GM23338 (cell line): Measurements from ENCODE around the gene SF3A1. TPM values are rescaled to one million over a fixed set of nuclear protein-coding genes. Genes with fewer than 3 reads are reported as not detected.

Experiments used
- ATAC-seq: fragments of 200-7000 bp; cut with Tn5 transposase; 3 replicates; pipeline ENCODE4 v1.9.1; 2020
- DNase-seq: peaks from one replicate; pipeline ENCODE4 v3.0.0-alpha.2; 2015; ENCODE audit warnings: low spot score
- H2AFZ ChIP-seq: fragments of 200-600 bp; sonication (generic); 2 replicates; pipeline ENCODE4 v1.8.0; 2016; ENCODE audit warnings: antibody characterized with exemption, mild to moderate bottlenecking, moderate library complexity
- H3F3A ChIP-seq: fragments of 200-600 bp; sonication (generic); replicated peaks from 2 replicates; pipeline ENCODE4 v1.8.0; 2017; ENCODE audit warnings: antibody characterized with exemption, mixed run types, low read depth
- H3K27ac ChIP-seq: fragments of 200-600 bp; sonication (generic); 2 replicates; pipeline ENCODE4 v1.6.1; 2016; ENCODE audit warnings: low read depth
- H3K27me3 ChIP-seq: fragments of 200-600 bp; sonication (generic); 2 replicates; pipeline ENCODE4 v1.8.0; 2016; ENCODE audit warnings: mild to moderate bottlenecking, mixed run types, moderate library complexity; ENCODE audit not compliant: insufficient read depth
- H3K36me3 ChIP-seq: fragments of 200-600 bp; sonication (generic); 2 replicates; pipeline ENCODE4 v1.8.0; 2016; ENCODE audit warnings: mild to moderate bottlenecking; ENCODE audit not compliant: insufficient read depth
- H3K4me1 ChIP-seq: fragments of 200-600 bp; sonication (generic); 2 replicates; pipeline ENCODE4 v1.8.0; 2016; ENCODE audit warnings: mild to moderate bottlenecking, moderate library complexity; ENCODE audit not compliant: insufficient read depth
- H3K4me2 ChIP-seq: fragments of 200-600 bp; sonication (generic); 2 replicates; pipeline ENCODE4 v1.7.1; 2017; ENCODE audit warnings: mixed run types
- H3K4me3 ChIP-seq: fragments of 200-600 bp; sonication (generic); 2 replicates; pipeline ENCODE4 v1.6.1; 2016; ENCODE audit warnings: mixed run types
- H3K79me2 ChIP-seq: fragments of 200-600 bp; sonication (generic); replicated peaks from 2 replicates; pipeline ENCODE4 v1.8.0; 2017; ENCODE audit warnings: mild to moderate bottlenecking; ENCODE audit not compliant: insufficient read depth
- H3K9me2 ChIP-seq: fragments of 200-600 bp; sonication (generic); 2 replicates; pipeline ENCODE4 v1.8.0; 2017; ENCODE audit not compliant: insufficient read depth
- H4K20me1 ChIP-seq: fragments of 200-600 bp; sonication (generic); replicated peaks from 2 replicates; pipeline ENCODE4 v1.8.0; 2017; ENCODE audit warnings: mild to moderate bottlenecking; ENCODE audit not compliant: insufficient read depth
- H3K27ac Mint-ChIP-seq: 2 replicates; pipeline ENCODE4 v1.8.0; 2020; ENCODE audit warnings: inconsistent platforms, mild to moderate bottlenecking, moderate library complexity, mixed read lengths
- H3K27me3 Mint-ChIP-seq: 3 replicates; pipeline ENCODE4 v1.8.0; 2022; ENCODE audit warnings: low read depth, mild to moderate bottlenecking, moderate library complexity, mixed read lengths, inconsistent platforms; ENCODE audit not compliant: insufficient read depth, poor library complexity
- H3K36me3 Mint-ChIP-seq: 3 replicates; pipeline ENCODE4 v1.8.0; 2021; ENCODE audit warnings: low read depth, mild to moderate bottlenecking, inconsistent platforms, moderate library complexity, mixed read lengths
- H3K4me1 Mint-ChIP-seq: 3 replicates; pipeline ENCODE4 v1.8.0; 2020; ENCODE audit warnings: mild to moderate bottlenecking, inconsistent platforms, mixed read lengths
- H3K4me3 Mint-ChIP-seq: 3 replicates; pipeline ENCODE4 v1.8.0; 2021; ENCODE audit warnings: moderate library complexity, mild to moderate bottlenecking, inconsistent platforms, mixed read lengths
- H3K9me3 Mint-ChIP-seq: 3 replicates; pipeline ENCODE4 v1.8.0; 2020; ENCODE audit warnings: moderate library complexity, mild to moderate bottlenecking, inconsistent platforms, mixed read lengths
- CREB1 ChIP-seq: fragments of 250-450 bp; sonication (Bioruptor Pico); IDR thresholded peaks from 2 replicates; pipeline ENCODE4 v1.5.0; 2020; ENCODE audit warnings: low read depth, mild to moderate bottlenecking, moderate library complexity
- EZH2 ChIP-seq: fragments of 200-600 bp; sonication (generic); IDR thresholded peaks from one replicate; pipeline ENCODE4 v1.8.0; 2017; ENCODE audit warnings: antibody characterized with exemption, mild to moderate bottlenecking, low read depth; ENCODE audit not compliant: unreplicated experiment
- EZH2phosphoT487 ChIP-seq: fragments of 200-600 bp; sonication (generic); IDR thresholded peaks from one replicate; pipeline ENCODE4 v1.8.1; 2018; ENCODE audit warnings: antibody characterized with exemption; ENCODE audit not compliant: unreplicated experiment
- JUNB ChIP-seq: IDR thresholded peaks from one replicate; pipeline ENCODE4 v1.6.1; 2016; ENCODE audit warnings: antibody characterized with exemption; ENCODE audit not compliant: unreplicated experiment
- NANOG ChIP-seq: IDR thresholded peaks from 2 replicates; pipeline ENCODE4 v1.6.1; 2016; ENCODE audit warnings: antibody characterized with exemption, borderline replicate concordance
- POLR2AphosphoS5 ChIP-seq: IDR thresholded peaks from 2 replicates; pipeline ENCODE4 v1.6.1; 2016; ENCODE audit warnings: antibody characterized with exemption, low read depth
- STAT1 ChIP-seq: IDR thresholded peaks from one replicate; pipeline ENCODE4 v1.6.1; 2016; ENCODE audit warnings: antibody characterized with exemption; ENCODE audit not compliant: unreplicated experiment
- ZNF114 ChIP-seq: fragments of 250-450 bp; sonication (Bioruptor Pico); IDR thresholded peaks from 2 replicates; pipeline ENCODE4 v1.5.0; 2020; ENCODE audit warnings: mild to moderate bottlenecking, moderate library complexity
- ZNF331 ChIP-seq: fragments of 250-450 bp; sonication (Bioruptor Pico); IDR thresholded peaks from 2 replicates; pipeline ENCODE4 v1.5.0; 2020; ENCODE audit warnings: low read depth, mild to moderate bottlenecking, moderate library complexity
- polyA plus RNA-seq: library from polyadenylated mRNA; unstranded; fragments of >200 nt; fragmentation: Nextera tagmentation; extraction: Ambion mirVana; gene quantifications from 2 replicates; pipeline ENCODE4 v1.2.1, GENCODE V29; 2016
- total RNA-seq: library from RNA; depleted of rRNA; stranded (reverse); fragments of >200 nt; shearing (Covaris generic); gene quantifications from 2 replicates; pipeline ENCODE4 v1.2.3, GENCODE V29; 2014
- TF ChIP-seq, protein P1 (sequence below): fragments of 250-450 bp; sonication (Bioruptor Pico); IDR thresholded peaks from 2 replicates; pipeline ENCODE4 v1.5.0; 2020; ENCODE audit warnings: mild to moderate bottlenecking, moderate library complexity
- TF ChIP-seq, protein P2 (sequence below): IDR thresholded peaks from one replicate; pipeline ENCODE4 v1.6.1; 2018; ENCODE audit warnings: antibody characterized with exemption; ENCODE audit not compliant: unreplicated experiment
- TF ChIP-seq, protein P3 (sequence below): IDR thresholded peaks from 2 replicates; pipeline ENCODE4 v1.6.1; 2016; ENCODE audit warnings: antibody characterized with exemption
- TF ChIP-seq, protein P4 (sequence below), 2 experiments: fragments of 200-600 bp in 1 of 2; sonication (generic) in 1 of 2; conservative IDR thresholded peaks; 2 replicates each; pipeline versions ENCODE4 v1.5.1 to v1.6.1; 2016 to 2017; ENCODE audit warnings: antibody characterized with exemption in 2 of 2, low read depth in 2 of 2, mild to moderate bottlenecking in 2 of 2, moderate library complexity in 1 of 2

The SF3A1 gene
- total and polyA plus RNA-seq, 2 experiments from 2014 or later: 107 to 108 TPM

DNA sequence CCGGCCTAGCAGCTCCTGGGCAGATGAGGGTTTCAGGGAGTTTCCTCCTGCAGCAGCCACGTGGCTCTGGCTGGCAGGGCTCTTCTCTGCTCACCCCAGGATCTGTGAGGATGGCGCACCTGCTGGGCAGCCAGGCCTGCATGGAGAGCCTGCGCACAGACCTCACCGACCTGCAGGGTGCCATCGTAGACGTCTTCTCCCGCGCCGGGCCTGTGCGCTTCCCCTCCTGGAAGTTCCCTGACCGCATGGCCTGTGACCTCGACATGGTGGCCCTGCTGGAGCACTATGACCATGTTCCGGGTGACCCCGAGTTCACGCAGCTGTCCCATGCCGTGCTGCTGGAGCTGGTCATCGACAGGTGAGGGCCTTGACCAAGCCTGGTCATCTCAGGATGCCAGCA lies 9.2 kb upstream of the SF3A1 start:
- Histone ChIP-seq H3K27me3 (no peaks in the 10 kb centered on the region), H3K4me1 (peaks cover 16% of the 10 kb centered on the region), H3K27ac (no peak overlapping the region), H3K9me2 (no peaks in the 10 kb centered on the region), H3K4me2 (no peak overlapping the region), H3K79me2 (no peaks in the 10 kb centered on the region), H3K4me3 (no peak overlapping the region), H4K20me1 (no peaks in the 10 kb centered on the region), H2AFZ (no peak overlapping the region), H3F3A (0 out of 2 replicates have a peak, but pooled peaks cover 6% of the 10 kb centered on the region), H3K36me3 (no peaks in the 10 kb centered on the region)
- peaks cover 6% of the 10 kb centered on the region; the same call in 2 of the 3 replicates for H3K36me3 Mint-ChIP-seq
- peaks cover 20% of the 10 kb centered on the region for H3K4me1 Mint-ChIP-seq
- H3K9me3 Mint-ChIP-seq: no peaks in the 10 kb centered on the region
- H3K27me3 Mint-ChIP-seq: peaks cover 18% of the 10 kb centered on the region
- no peak for DNase-seq
- ATAC-seq: no peak
- no peak overlapping the region for H3K4me3 Mint-ChIP-seq
- TF ChIP-seq NANOG: no peak
- TF ChIP-seq, protein P1, sequence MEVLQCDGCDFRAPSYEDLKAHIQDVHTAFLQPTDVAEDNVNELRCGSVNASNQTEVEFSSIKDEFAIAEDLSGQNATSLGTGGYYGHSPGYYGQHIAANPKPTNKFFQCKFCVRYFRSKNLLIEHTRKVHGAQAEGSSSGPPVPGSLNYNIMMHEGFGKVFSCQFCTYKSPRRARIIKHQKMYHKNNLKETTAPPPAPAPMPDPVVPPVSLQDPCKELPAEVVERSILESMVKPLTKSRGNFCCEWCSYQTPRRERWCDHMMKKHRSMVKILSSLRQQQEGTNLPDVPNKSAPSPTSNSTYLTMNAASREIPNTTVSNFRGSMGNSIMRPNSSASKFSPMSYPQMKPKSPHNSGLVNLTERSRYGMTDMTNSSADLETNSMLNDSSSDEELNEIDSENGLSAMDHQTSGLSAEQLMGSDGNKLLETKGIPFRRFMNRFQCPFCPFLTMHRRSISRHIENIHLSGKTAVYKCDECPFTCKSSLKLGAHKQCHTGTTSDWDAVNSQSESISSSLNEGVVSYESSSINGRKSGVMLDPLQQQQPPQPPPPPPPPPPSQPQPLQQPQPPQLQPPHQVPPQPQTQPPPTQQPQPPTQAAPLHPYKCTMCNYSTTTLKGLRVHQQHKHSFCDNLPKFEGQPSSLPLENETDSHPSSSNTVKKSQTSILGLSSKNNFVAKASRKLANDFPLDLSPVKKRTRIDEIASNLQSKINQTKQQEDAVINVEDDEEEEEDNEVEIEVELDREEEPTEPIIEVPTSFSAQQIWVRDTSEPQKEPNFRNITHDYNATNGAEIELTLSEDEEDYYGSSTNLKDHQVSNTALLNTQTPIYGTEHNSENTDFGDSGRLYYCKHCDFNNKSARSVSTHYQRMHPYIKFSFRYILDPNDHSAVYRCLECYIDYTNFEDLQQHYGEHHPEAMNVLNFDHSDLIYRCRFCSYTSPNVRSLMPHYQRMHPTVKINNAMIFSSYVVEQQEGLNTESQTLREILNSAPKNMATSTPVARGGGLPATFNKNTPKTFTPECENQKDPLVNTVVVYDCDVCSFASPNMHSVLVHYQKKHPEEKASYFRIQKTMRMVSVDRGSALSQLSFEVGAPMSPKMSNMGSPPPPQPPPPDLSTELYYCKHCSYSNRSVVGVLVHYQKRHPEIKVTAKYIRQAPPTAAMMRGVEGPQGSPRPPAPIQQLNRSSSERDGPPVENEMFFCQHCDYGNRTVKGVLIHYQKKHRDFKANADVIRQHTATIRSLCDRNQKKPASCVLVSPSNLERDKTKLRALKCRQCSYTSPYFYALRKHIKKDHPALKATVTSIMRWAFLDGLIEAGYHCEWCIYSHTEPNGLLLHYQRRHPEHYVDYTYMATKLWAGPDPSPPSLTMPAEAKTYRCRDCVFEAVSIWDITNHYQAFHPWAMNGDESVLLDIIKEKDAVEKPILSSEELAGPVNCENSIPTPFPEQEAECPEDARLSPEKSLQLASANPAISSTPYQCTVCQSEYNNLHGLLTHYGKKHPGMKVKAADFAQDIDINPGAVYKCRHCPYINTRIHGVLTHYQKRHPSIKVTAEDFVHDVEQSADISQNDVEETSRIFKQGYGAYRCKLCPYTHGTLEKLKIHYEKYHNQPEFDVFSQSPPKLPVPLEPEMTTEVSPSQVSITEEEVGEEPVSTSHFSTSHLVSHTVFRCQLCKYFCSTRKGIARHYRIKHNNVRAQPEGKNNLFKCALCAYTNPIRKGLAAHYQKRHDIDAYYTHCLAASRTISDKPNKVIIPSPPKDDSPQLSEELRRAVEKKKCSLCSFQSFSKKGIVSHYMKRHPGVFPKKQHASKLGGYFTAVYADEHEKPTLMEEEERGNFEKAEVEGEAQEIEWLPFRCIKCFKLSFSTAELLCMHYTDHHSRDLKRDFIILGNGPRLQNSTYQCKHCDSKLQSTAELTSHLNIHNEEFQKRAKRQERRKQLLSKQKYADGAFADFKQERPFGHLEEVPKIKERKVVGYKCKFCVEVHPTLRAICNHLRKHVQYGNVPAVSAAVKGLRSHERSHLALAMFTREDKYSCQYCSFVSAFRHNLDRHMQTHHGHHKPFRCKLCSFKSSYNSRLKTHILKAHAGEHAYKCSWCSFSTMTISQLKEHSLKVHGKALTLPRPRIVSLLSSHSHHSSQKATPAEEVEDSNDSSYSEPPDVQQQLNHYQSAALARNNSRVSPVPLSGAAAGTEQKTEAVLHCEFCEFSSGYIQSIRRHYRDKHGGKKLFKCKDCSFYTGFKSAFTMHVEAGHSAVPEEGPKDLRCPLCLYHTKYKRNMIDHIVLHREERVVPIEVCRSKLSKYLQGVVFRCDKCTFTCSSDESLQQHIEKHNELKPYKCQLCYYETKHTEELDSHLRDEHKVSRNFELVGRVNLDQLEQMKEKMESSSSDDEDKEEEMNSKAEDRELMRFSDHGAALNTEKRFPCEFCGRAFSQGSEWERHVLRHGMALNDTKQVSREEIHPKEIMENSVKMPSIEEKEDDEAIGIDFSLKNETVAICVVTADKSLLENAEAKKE (CRISPR knock-in tag): no peak
- TF ChIP-seq, protein P2, sequence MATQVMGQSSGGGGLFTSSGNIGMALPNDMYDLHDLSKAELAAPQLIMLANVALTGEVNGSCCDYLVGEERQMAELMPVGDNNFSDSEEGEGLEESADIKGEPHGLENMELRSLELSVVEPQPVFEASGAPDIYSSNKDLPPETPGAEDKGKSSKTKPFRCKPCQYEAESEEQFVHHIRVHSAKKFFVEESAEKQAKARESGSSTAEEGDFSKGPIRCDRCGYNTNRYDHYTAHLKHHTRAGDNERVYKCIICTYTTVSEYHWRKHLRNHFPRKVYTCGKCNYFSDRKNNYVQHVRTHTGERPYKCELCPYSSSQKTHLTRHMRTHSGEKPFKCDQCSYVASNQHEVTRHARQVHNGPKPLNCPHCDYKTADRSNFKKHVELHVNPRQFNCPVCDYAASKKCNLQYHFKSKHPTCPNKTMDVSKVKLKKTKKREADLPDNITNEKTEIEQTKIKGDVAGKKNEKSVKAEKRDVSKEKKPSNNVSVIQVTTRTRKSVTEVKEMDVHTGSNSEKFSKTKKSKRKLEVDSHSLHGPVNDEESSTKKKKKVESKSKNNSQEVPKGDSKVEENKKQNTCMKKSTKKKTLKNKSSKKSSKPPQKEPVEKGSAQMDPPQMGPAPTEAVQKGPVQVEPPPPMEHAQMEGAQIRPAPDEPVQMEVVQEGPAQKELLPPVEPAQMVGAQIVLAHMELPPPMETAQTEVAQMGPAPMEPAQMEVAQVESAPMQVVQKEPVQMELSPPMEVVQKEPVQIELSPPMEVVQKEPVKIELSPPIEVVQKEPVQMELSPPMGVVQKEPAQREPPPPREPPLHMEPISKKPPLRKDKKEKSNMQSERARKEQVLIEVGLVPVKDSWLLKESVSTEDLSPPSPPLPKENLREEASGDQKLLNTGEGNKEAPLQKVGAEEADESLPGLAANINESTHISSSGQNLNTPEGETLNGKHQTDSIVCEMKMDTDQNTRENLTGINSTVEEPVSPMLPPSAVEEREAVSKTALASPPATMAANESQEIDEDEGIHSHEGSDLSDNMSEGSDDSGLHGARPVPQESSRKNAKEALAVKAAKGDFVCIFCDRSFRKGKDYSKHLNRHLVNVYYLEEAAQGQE: no peak
- TF ChIP-seq POLR2AphosphoS5: no peak
- TF ChIP-seq, protein P3, sequence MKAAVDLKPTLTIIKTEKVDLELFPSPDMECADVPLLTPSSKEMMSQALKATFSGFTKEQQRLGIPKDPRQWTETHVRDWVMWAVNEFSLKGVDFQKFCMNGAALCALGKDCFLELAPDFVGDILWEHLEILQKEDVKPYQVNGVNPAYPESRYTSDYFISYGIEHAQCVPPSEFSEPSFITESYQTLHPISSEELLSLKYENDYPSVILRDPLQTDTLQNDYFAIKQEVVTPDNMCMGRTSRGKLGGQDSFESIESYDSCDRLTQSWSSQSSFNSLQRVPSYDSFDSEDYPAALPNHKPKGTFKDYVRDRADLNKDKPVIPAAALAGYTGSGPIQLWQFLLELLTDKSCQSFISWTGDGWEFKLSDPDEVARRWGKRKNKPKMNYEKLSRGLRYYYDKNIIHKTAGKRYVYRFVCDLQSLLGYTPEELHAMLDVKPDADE: no peak
- no peak for TF ChIP-seq JUNB
- TF ChIP-seq CREB1 (CRISPR knock-in tag): no peak
- no peak for TF ChIP-seq EZH2phosphoT487
- no peak for TF ChIP-seq EZH2
- TF ChIP-seq STAT1: no peak
- TF ChIP-seq ZNF114 (CRISPR knock-in tag): no peak
- TF ChIP-seq, protein P4, sequence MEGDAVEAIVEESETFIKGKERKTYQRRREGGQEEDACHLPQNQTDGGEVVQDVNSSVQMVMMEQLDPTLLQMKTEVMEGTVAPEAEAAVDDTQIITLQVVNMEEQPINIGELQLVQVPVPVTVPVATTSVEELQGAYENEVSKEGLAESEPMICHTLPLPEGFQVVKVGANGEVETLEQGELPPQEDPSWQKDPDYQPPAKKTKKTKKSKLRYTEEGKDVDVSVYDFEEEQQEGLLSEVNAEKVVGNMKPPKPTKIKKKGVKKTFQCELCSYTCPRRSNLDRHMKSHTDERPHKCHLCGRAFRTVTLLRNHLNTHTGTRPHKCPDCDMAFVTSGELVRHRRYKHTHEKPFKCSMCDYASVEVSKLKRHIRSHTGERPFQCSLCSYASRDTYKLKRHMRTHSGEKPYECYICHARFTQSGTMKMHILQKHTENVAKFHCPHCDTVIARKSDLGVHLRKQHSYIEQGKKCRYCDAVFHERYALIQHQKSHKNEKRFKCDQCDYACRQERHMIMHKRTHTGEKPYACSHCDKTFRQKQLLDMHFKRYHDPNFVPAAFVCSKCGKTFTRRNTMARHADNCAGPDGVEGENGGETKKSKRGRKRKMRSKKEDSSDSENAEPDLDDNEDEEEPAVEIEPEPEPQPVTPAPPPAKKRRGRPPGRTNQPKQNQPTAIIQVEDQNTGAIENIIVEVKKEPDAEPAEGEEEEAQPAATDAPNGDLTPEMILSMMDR (conservative IDR thresholded peaks at IDR 0.05; ENCODE audit: low read depth in 2 of 2): no peak
- no peak for TF ChIP-seq ZNF331 (CRISPR knock-in tag)
- no peak overlapping the region; the same call in 1 of the 2 replicates for H3K27ac Mint-ChIP-seq
